ENCODE results near the gene FOXA2.

- TF ChIP-seq, protein P1, sequence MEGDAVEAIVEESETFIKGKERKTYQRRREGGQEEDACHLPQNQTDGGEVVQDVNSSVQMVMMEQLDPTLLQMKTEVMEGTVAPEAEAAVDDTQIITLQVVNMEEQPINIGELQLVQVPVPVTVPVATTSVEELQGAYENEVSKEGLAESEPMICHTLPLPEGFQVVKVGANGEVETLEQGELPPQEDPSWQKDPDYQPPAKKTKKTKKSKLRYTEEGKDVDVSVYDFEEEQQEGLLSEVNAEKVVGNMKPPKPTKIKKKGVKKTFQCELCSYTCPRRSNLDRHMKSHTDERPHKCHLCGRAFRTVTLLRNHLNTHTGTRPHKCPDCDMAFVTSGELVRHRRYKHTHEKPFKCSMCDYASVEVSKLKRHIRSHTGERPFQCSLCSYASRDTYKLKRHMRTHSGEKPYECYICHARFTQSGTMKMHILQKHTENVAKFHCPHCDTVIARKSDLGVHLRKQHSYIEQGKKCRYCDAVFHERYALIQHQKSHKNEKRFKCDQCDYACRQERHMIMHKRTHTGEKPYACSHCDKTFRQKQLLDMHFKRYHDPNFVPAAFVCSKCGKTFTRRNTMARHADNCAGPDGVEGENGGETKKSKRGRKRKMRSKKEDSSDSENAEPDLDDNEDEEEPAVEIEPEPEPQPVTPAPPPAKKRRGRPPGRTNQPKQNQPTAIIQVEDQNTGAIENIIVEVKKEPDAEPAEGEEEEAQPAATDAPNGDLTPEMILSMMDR (IDR thresholded peaks at IDR 0.05): no peak
- TF ChIP-seq POLR2A (IDR thresholded peaks at IDR 0.05): no peak
Observed at GRCh38 chr20:22575087-22575721, 9.2 kb downstream of the FOXA2 start.
